B cell (primary cell): Measurements from ENCODE around the gene MFSD12. TPM values are rescaled to one million over a fixed set of nuclear protein-coding genes. Genes with fewer than 3 reads are reported as not detected.

Experiments used
- ATAC-seq: fragments of 200-7000 bp; cut with Tn5 transposase; one replicate; pipeline ENCODE4 v1.10.0; 2021; ENCODE audit warnings: low read depth, mild to moderate bottlenecking, moderate number of reproducible peaks, moderate library complexity
- CTCF ChIA-PET: fragments of 350-600 bp; sonication (Branson Sonifier 250); formaldehyde crosslinking; loops from one replicate; lab custom pipeline; 2021; ENCODE audit warnings: antibody characterized with exemption, inconsistent platforms; lab: Charles Lee
- POLR2A ChIA-PET: fragments of 350-600 bp; sonication (Branson Sonifier 250); formaldehyde crosslinking; loops from one replicate; lab custom pipeline; 2021; ENCODE audit warnings: antibody characterized with exemption; lab: Charles Lee
- DNase-seq: peaks from one replicate; pipeline ENCODE4 v3.0.0; 2013
- H2AFZ ChIP-seq: 2 replicates; pipeline ENCODE4 v1.6.1; 2012; ENCODE audit warnings: mild to moderate bottlenecking, low read depth, low read length; ENCODE audit not compliant: insufficient read depth, poor library complexity, severe bottlenecking
- H3K27ac ChIP-seq, 2 donors: 1 replicate in 1 of 2; 2 replicates in 1 of 2; pipeline ENCODE4 v1.5.1; 2012 to 2013; ENCODE audit warnings: low read length in 2 of 2, mild to moderate bottlenecking in 2 of 2, moderate library complexity in 1 of 2
- H3K27me3 ChIP-seq, 4 experiments: fragments of 200-600 bp in 1 of 4; sonication (generic) in 1 of 4; replicated peaks in 1 of 4; 1 replicate in 2 of 4; 2 replicates in 2 of 4; pipeline versions ENCODE4 v1.6.1 to v1.7.0; 2013 to 2016; ENCODE audit warnings: low read length in 3 of 4, mild to moderate bottlenecking in 2 of 4, mixed read lengths in 1 of 4, moderate library complexity in 1 of 4; ENCODE audit not compliant: insufficient read depth in 4 of 4, control insufficient read depth in 3 of 4; ENCODE audit errors: control extremely low read depth in 1 of 4
- H3K36me3 ChIP-seq, 2 experiments: replicated peaks in 1 of 2; 1 replicate in 1 of 2; 2 replicates in 1 of 2; pipeline versions ENCODE4 v1.6.1 to v1.7.1; 2013; ENCODE audit warnings: low read length in 1 of 2; ENCODE audit not compliant: insufficient read depth in 2 of 2, control insufficient read depth in 1 of 2; ENCODE audit errors: control extremely low read depth in 1 of 2, extremely low read depth in 1 of 2
- H3K4me1 ChIP-seq, 2 donors: fragments of 200-600 bp in 1 of 2; sonication (generic) in 1 of 2; 1 replicate in 1 of 2; 2 replicates in 1 of 2; pipeline versions ENCODE4 v1.5.1 to v1.6.1; 2013 to 2017; ENCODE audit warnings: low read length in 2 of 2; ENCODE audit not compliant: control insufficient read depth in 2 of 2, insufficient read depth in 2 of 2
- H3K4me2 ChIP-seq: replicated peaks from 2 replicates; pipeline ENCODE3; 2012; ENCODE audit warnings: mild to moderate bottlenecking, low read depth, low read length; ENCODE audit not compliant: poor library complexity, severe bottlenecking
- H3K4me3 ChIP-seq, 5 experiments: fragments of 200-600 bp in 1 of 5; sonication (generic) in 1 of 5; 1 replicate in 3 of 5; 2 replicates in 2 of 5; pipeline versions ENCODE4 v1.5.1 to v1.7.0; 2011 to 2016; ENCODE audit warnings: low read length in 4 of 5, mild to moderate bottlenecking in 4 of 5, low read depth in 2 of 5, control low read depth in 1 of 5, moderate library complexity in 1 of 5; ENCODE audit not compliant: insufficient read depth in 1 of 5; ENCODE audit errors: control extremely low read depth in 1 of 5, extremely low read depth in 1 of 5
- H3K79me2 ChIP-seq: fragments of 200-600 bp; sonication (generic); one replicate; pipeline ENCODE4 v1.6.0; 2016; ENCODE audit warnings: low read length; ENCODE audit not compliant: control insufficient read depth, insufficient read depth
- H3K9ac ChIP-seq: fragments of 200-600 bp; sonication (generic); 2 replicates; pipeline ENCODE4 v1.6.1; 2017; ENCODE audit warnings: mild to moderate bottlenecking, low read length, moderate library complexity
- H3K9me3 ChIP-seq, 3 donors: one replicate each; pipeline versions ENCODE4 v1.6.1 to v1.7.1; 2013; ENCODE audit warnings: low read length in 2 of 3; ENCODE audit not compliant: control insufficient read depth in 2 of 3, insufficient read depth in 1 of 3; ENCODE audit errors: control extremely low read depth in 1 of 3
- H4K20me1 ChIP-seq: 2 replicates; pipeline ENCODE4 v1.6.0; 2012; ENCODE audit warnings: mild to moderate bottlenecking, low read length; ENCODE audit not compliant: insufficient read depth, control insufficient read depth, poor library complexity, severe bottlenecking
- H3K27ac Mint-ChIP-seq: one replicate; pipeline ENCODE4 v1.8.0; 2021; ENCODE audit warnings: mixed read lengths
- H3K27me3 Mint-ChIP-seq: one replicate; pipeline ENCODE4 v1.8.0; 2021; ENCODE audit warnings: mixed read lengths
- H3K4me1 Mint-ChIP-seq: one replicate; pipeline ENCODE4 v1.8.0; 2021; ENCODE audit warnings: mixed read lengths
- H3K4me3 Mint-ChIP-seq: one replicate; pipeline ENCODE4 v1.8.0; 2021; ENCODE audit warnings: mixed read lengths
- H3K9me3 Mint-ChIP-seq: one replicate; pipeline ENCODE4 v1.8.0; 2022; ENCODE audit warnings: mixed read lengths; ENCODE audit not compliant: insufficient read depth
- EZH2 ChIP-seq: IDR thresholded peaks from 2 replicates; pipeline ENCODE4 v1.6.1; 2012; ENCODE audit warnings: borderline replicate concordance, low read depth, mild to moderate bottlenecking, moderate library complexity, low read length; ENCODE audit not compliant: insufficient read depth, poor library complexity, severe bottlenecking
- WGBS: methylation state at CpG from one replicate; pipeline ENCODE4 v1.1.5; 2013; ENCODE audit warnings: missing lambda C conversion rate; ENCODE audit not compliant: insufficient coverage; 5-methylcytosine and 5-hydroxymethylcytosine counted together
- intact Hi-C: fragments of 100-400 bp; cut with micrococcal nuclease; formaldehyde crosslinking; loops from one replicate; pipeline ENCODE4 v1.10.0; 2022
- polyA plus RNA-seq: library from polyadenylated mRNA; depleted of rRNA; stranded (reverse); fragments of >200 nt; gene quantifications from 2 replicates; pipeline ENCODE4 v1.2.3, GENCODE V29; 2012
- total RNA-seq, 2 donors: library from RNA; stranded (reverse); fragments of 120-200 nt in 1 of 2; gene quantifications; 1 replicate in 1 of 2; 2 replicates in 1 of 2; pipeline versions ENCODE4 v1.2.3 to v1.2.4, GENCODE V29; 2013 to 2022
- TF ChIP-seq, protein P1 (sequence below): fragments of 200-600 bp; IDR thresholded peaks from one replicate; pipeline ENCODE4 v1.8.0; 2022; ENCODE audit warnings: antibody characterized with exemption, mild to moderate bottlenecking

MFSD12 gene
- total and polyA plus RNA-seq, 2 donors (not counting 1 experiment from before 2014, with no cell fraction given): 100 to 154 TPM

DNA sequence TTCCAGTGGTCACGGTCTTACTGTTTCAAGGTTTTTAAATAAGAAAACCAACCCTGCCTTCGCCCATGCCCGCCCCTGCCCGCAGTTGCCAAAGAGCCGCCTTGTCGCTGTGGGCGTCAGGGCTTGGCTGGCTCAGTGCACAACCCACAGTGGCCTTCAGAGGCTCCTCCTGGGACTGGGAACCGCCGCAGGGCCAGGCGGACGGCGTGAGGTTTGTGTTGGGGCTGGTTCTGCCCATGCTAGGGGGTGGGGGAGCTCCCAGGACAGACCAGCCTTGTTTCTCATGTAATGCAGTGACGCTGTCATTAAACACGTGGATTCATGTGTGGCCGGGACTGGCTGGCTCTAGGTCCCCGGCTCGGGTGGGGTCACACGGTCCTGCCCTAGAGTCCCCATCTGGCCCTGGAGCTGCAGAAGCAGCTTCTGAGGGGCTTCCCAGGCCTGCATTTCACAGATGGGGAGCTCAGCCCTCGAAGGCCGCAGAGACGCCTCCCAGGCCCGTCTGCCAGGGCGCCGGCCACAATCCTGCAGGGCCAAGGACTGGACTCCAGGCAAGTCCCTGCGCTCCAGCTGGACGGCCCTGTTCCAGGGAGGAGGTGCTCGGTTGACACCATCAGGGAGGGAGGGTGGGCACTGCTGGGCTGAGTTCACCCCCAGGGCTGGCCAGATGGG lies 20.8 kb downstream of the MFSD12 start:
- no peak for DNase-seq
- H3K27me3 Mint-ChIP-seq: no peaks in the 10 kb centered on the region
- no peak overlapping the region for H3K27ac Mint-ChIP-seq
- H3K27ac ChIP-seq: no peak overlapping the region
- H3K4me1 ChIP-seq: no peaks in the 10 kb centered on the region
- ATAC-seq: no peak
- peaks cover 0 to 8% (median 0%) of the 10 kb centered on the region in 3 donors for H3K9me3 ChIP-seq
- H3K36me3 ChIP-seq: peaks cover 0 to 36% of the 10 kb centered on the region in 2 experiments
- H4K20me1 ChIP-seq: peaks cover 15% of the 10 kb centered on the region
- H3K79me2 ChIP-seq: no peaks in the 10 kb centered on the region
- no peak overlapping the region for H2AFZ ChIP-seq
- H3K4me3 ChIP-seq: no peak overlapping the region
- no peaks in the 10 kb centered on the region for H3K4me1 Mint-ChIP-seq
- POLR2A ChIA-PET: no interaction called here
- CTCF ChIA-PET: no interaction called here
- H3K4me3 Mint-ChIP-seq: no peak overlapping the region
- WGBS: 95% methylated on average over 24 of the region's 27 CpGs
- no peak for TF ChIP-seq EZH2
- TF ChIP-seq, protein P1, sequence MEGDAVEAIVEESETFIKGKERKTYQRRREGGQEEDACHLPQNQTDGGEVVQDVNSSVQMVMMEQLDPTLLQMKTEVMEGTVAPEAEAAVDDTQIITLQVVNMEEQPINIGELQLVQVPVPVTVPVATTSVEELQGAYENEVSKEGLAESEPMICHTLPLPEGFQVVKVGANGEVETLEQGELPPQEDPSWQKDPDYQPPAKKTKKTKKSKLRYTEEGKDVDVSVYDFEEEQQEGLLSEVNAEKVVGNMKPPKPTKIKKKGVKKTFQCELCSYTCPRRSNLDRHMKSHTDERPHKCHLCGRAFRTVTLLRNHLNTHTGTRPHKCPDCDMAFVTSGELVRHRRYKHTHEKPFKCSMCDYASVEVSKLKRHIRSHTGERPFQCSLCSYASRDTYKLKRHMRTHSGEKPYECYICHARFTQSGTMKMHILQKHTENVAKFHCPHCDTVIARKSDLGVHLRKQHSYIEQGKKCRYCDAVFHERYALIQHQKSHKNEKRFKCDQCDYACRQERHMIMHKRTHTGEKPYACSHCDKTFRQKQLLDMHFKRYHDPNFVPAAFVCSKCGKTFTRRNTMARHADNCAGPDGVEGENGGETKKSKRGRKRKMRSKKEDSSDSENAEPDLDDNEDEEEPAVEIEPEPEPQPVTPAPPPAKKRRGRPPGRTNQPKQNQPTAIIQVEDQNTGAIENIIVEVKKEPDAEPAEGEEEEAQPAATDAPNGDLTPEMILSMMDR: no peak
- no peak overlapping the region for H3K4me2 ChIP-seq
- H3K9me3 Mint-ChIP-seq: no peaks in the 10 kb centered on the region
- H3K9ac ChIP-seq: no peak overlapping the region
- H3K27me3 ChIP-seq: no peaks in the 10 kb centered on the region
- intact Hi-C loops: no loop called here

DNA sequence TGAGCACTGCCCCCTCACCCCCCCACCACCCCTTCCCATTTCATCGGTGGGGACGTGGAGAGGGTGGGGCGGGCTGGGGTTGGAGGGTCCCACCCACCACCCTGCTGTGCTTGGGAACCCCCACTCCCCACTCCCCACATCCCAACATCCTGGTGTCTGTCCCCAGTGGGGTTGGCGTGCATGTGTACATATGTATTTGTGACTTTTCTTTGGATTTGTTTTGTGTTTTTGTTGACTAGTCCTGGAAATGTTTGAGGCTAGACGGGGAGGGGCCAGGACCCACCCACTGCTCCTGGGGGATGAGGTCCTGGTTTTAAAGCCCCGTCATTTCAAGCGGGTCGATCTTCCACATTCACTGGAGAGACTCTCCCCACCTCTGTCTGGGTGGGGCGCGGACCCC lies 21.4 kb downstream of the MFSD12 start:
- H4K20me1 ChIP-seq: peaks cover 15% of the 10 kb centered on the region
- no peak for DNase-seq
- Mint-ChIP-seq H3K9me3 (no peaks in the 10 kb centered on the region), H3K27ac (no peak overlapping the region), H3K4me1 (no peaks in the 10 kb centered on the region), H3K4me3 (no peak overlapping the region), H3K27me3 (no peaks in the 10 kb centered on the region)
- no peak for TF ChIP-seq EZH2
- TF ChIP-seq, protein P1: no peak
- no peak overlapping the region for H3K27ac ChIP-seq
- no peaks in the 10 kb centered on the region for H3K79me2 ChIP-seq
- WGBS: 95% methylated on average over 3 of the region's 10 CpGs
- ChIA-PET POLR2A (interaction anchor here (0.6 to 0.7 kb wide), 2 partner anchors 26 to 677 kb away, joined by 3 to 7 read pairs; no protein-coding TSS in a partner anchor), CTCF (no interaction called here)
- peaks cover 0 to 8% (median 0%) of the 10 kb centered on the region in 3 donors for H3K9me3 ChIP-seq
- H3K27me3 ChIP-seq: no peaks in the 10 kb centered on the region
- H3K9ac ChIP-seq: no peak overlapping the region
- no peak for ATAC-seq
- no peak overlapping the region for H3K4me2 ChIP-seq
- no peak overlapping the region for H2AFZ ChIP-seq
- no peaks in the 10 kb centered on the region for H3K4me1 ChIP-seq
- no peak overlapping the region for H3K4me3 ChIP-seq
- intact Hi-C loops: no loop called here
- peaks cover 0 to 42% of the 10 kb centered on the region in 2 experiments for H3K36me3 ChIP-seq
